ENCODE measurements around the gene NSUN2.

Gene NSUN2

DNA sequence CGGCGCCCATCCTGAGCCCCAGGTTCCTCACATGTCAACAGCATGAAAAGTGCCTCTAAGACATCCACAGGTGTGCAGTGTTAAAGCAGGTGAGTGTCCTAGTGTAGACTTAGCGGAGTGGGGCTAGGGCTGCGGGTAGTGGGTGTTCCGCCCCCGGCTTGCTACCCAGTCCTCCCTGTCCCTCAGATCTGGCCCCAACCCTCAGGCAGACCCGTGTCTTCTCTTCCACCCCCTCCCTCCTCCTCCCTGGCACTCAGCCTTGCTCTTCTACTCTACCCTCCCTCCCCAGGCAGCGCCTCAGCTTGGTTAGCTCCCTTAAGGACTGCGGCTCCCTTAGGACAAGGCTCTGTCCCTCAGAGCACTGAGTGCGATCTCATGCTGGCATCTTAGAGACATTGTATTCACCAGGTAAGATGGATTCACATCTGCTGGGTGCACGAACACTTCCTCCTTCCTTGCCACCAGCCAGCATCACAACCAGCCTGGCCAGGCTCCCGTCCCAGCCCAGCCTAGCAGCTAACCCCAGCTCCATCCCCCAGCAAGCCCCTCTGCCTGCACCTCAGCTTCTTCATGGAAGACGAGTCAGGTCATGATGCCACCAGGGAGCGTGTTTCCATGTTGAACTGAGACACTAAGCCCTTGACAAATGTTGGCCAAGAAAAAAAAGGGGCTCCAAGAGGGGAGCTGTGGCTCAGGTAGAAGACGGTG lies 46.8 kb downstream of the NSUN2 start:
- no peak overlapping the region for H4K91ac ChIP-seq (ENCODE audit: low read depth, low read length)
- no peak overlapping the region for H2BK5ac ChIP-seq (ENCODE audit: low read depth, low read length, poor library complexity)

GRCh38 chr5:6585168-6585567 lies 47.7 kb downstream of the NSUN2 start:
- H3K27me3 ChIP-seq (ENCODE audit: insufficient read depth, low read length), result peaks cover 14% of the 10 kb centered on the region
- WGBS (ENCODE audit: extremely low coverage, insufficient coverage, insufficient read length), result no CpG with 5 or more reads among the region's 6 CpGs
- peaks cover 3% of the 10 kb centered on the region for H3K9me3 ChIP-seq (ENCODE audit: insufficient read depth, low read depth, low read length)
- H3K79me2 ChIP-seq (ENCODE audit: control insufficient read depth, insufficient read depth, low read length, poor library complexity), result no peaks in the 10 kb centered on the region
- H2BK120ac ChIP-seq (ENCODE audit: insufficient read depth, low read length, poor library complexity), result no peak overlapping the region
- H3K18ac ChIP-seq (ENCODE audit: low read length), result no peak overlapping the region
- H3K14ac ChIP-seq (ENCODE audit: low read length), result no peak overlapping the region
- no peak overlapping the region for H3K4me3 ChIP-seq (ENCODE audit: low read depth, low read length)
- H4K8ac ChIP-seq (ENCODE audit: low read depth, low read length), result no peak overlapping the region
- no peak overlapping the region for H3K4me2 ChIP-seq (ENCODE audit: low read length)
- H4K91ac ChIP-seq (ENCODE audit: low read depth, low read length), result no peak overlapping the region
- no peak overlapping the region for H3K23ac ChIP-seq (ENCODE audit: low read length)
- H3K4me1 ChIP-seq (ENCODE audit: control insufficient read depth in 1 of 2, insufficient read depth in 2 of 2, low read length in 2 of 2), result peaks cover 0 to 4% of the 10 kb centered on the region in 2 experiments
- H3K9ac ChIP-seq (ENCODE audit: low read length), result no peak overlapping the region
- H3K4ac ChIP-seq (ENCODE audit: low read depth, low read length), result no peak overlapping the region
- H3K79me1 ChIP-seq (ENCODE audit: low read length), result no peaks in the 10 kb centered on the region
- H3K27ac ChIP-seq (ENCODE audit: low read depth, low read length), result no peak overlapping the region
- H2AK5ac ChIP-seq (ENCODE audit: low read length), result no peak overlapping the region
- H2AFZ ChIP-seq (ENCODE audit: insufficient read depth, low read length, poor library complexity), result no peak overlapping the region
- H2BK12ac ChIP-seq (ENCODE audit: low read length), result no peak overlapping the region
- no peak overlapping the region for H2BK5ac ChIP-seq (ENCODE audit: low read depth, low read length, poor library complexity)
- no peak for DNase-seq
- H4K12ac ChIP-seq (ENCODE audit: low read depth, low read length), result no peak overlapping the region
- H3K36me3 ChIP-seq (ENCODE audit: control insufficient read depth in 1 of 2, insufficient read depth in 2 of 2, low read length in 2 of 2), result no peaks in the 10 kb centered on the region

More for the DNA sequence above, 46.8 kb downstream of the NSUN2 start:
- H3K9ac ChIP-seq (ENCODE audit: low read length), result no peak overlapping the region
- H3K23ac ChIP-seq (ENCODE audit: low read length), result no peak overlapping the region
- H2AFZ ChIP-seq (ENCODE audit: insufficient read depth, low read length, poor library complexity), result no peak overlapping the region
- peaks cover 0 to 4% of the 10 kb centered on the region in 2 experiments for H3K4me1 ChIP-seq (ENCODE audit: control insufficient read depth in 1 of 2, insufficient read depth in 2 of 2, low read length in 2 of 2)
- no peak overlapping the region for H3K4ac ChIP-seq (ENCODE audit: low read depth, low read length)
- H3K4me2 ChIP-seq (ENCODE audit: low read length), result no peak overlapping the region
- no peak overlapping the region for H2BK120ac ChIP-seq (ENCODE audit: insufficient read depth, low read length, poor library complexity)
- no peak overlapping the region for H3K14ac ChIP-seq (ENCODE audit: low read length)
- no peaks in the 10 kb centered on the region for H3K79me1 ChIP-seq (ENCODE audit: low read length)
- no CpG with 5 or more reads among the region's 15 CpGs for WGBS (ENCODE audit: extremely low coverage, insufficient coverage, insufficient read length)
- H2AK5ac ChIP-seq (ENCODE audit: low read length), result no peak overlapping the region
- H4K8ac ChIP-seq (ENCODE audit: low read depth, low read length), result no peak overlapping the region
- H4K12ac ChIP-seq (ENCODE audit: low read depth, low read length), result no peak overlapping the region
- DNase-seq, result no peak
- H2BK12ac ChIP-seq (ENCODE audit: low read length), result no peak overlapping the region
- H3K79me2 ChIP-seq (ENCODE audit: control insufficient read depth, insufficient read depth, low read length, poor library complexity), result no peaks in the 10 kb centered on the region
- H3K27ac ChIP-seq (ENCODE audit: low read depth, low read length), result no peak overlapping the region
- H3K27me3 ChIP-seq (ENCODE audit: insufficient read depth, low read length), result peaks cover 14% of the 10 kb centered on the region
- H3K9me3 ChIP-seq (ENCODE audit: insufficient read depth, low read depth, low read length), result peaks cover 3% of the 10 kb centered on the region
- no peak overlapping the region for H3K4me3 ChIP-seq (ENCODE audit: low read depth, low read length)
- H3K36me3 ChIP-seq (ENCODE audit: control insufficient read depth in 1 of 2, insufficient read depth in 2 of 2, low read length in 2 of 2), result no peaks in the 10 kb centered on the region
- H3K18ac ChIP-seq (ENCODE audit: low read length), result no peak overlapping the region

DNA sequence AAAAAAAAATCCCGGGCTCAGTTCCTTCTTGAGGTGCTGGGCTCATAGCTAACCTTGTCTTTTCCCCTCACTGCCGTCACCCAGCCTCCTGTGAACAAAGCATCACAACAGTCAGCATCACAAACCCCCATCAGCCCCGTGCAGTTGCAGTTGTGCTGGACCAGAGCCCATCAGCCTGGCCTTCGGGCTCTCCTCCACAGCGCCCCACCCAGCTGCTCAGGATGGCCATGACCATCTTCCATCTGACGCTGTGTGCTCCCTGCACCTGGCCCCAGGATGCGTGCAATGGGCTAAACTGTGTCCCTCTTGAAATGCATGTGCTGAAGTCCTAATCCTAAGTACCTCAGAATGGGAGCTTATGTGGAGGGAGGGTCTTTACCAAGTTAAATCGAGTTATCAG lies 48.1 kb downstream of the NSUN2 start:
- H3K4ac ChIP-seq (ENCODE audit: low read depth, low read length), result no peak overlapping the region
- WGBS (ENCODE audit: extremely low coverage, insufficient coverage, insufficient read length), result no CpG with 5 or more reads among the region's 8 CpGs
- H3K27me3 ChIP-seq (ENCODE audit: insufficient read depth, low read length), result peaks cover 14% of the 10 kb centered on the region

DNA sequence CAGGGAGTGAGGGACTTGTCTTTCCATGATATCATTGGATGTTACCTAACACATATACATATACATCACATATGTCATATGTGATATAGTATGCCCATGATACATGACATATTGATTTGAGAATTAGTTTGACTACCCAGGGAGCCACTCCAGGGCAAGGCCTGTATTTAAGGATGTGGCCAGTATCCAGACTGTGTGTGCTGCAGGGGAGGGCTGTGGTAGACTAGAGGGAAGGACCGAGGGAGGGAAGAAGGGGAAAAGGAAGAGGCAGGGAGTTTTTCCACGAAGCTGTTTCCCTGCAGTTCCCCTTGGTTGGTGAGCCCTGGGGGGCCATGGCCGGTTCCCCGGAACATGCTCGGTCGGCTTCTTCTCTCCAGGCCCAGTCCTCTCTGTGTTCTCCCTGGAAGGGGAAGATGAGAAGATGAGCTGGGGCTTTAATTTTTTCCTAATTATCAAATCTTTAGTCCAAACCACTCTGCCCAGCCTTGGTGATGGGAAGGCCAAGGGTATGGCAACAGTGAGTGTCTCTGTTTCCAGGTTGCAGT lies 48.7 kb downstream of the NSUN2 start:
- Histone ChIP-seq H2BK120ac (ENCODE audit: insufficient read depth, low read length, poor library complexity) (no peak overlapping the region), H3K36me3 (ENCODE audit: control insufficient read depth in 1 of 2, insufficient read depth in 2 of 2, low read length in 2 of 2) (no peaks in the 10 kb centered on the region)
- no CpG with 5 or more reads among the region's 6 CpGs for WGBS (ENCODE audit: extremely low coverage, insufficient coverage, insufficient read length)

More for the DNA sequence above, 48.1 kb downstream of the NSUN2 start:
- Histone ChIP-seq H2BK5ac (ENCODE audit: low read depth, low read length, poor library complexity) (no peak overlapping the region), H3K4me2 (ENCODE audit: low read length) (no peak overlapping the region), H3K23ac (ENCODE audit: low read length) (no peak overlapping the region), H4K91ac (ENCODE audit: low read depth, low read length) (no peak overlapping the region), H3K14ac (ENCODE audit: low read length) (no peak overlapping the region), H3K79me1 (ENCODE audit: low read length) (no peaks in the 10 kb centered on the region), H4K8ac (ENCODE audit: low read depth, low read length) (no peak overlapping the region), H3K18ac (ENCODE audit: low read length) (no peak overlapping the region), H3K9me3 (ENCODE audit: insufficient read depth, low read depth, low read length) (peaks cover 3% of the 10 kb centered on the region), H2BK120ac (ENCODE audit: insufficient read depth, low read length, poor library complexity) (no peak overlapping the region), H2BK12ac (ENCODE audit: low read length) (no peak overlapping the region), H2AFZ (ENCODE audit: insufficient read depth, low read length, poor library complexity) (no peak overlapping the region), H3K4me3 (ENCODE audit: low read depth, low read length) (no peak overlapping the region), H4K12ac (ENCODE audit: low read depth, low read length) (no peak overlapping the region), H2AK5ac (ENCODE audit: low read length) (no peak overlapping the region), H3K4me1 (ENCODE audit: control insufficient read depth in 1 of 2, insufficient read depth in 2 of 2, low read length in 2 of 2) (peaks cover 0 to 4% of the 10 kb centered on the region in 2 experiments), H3K36me3 (ENCODE audit: control insufficient read depth in 1 of 2, insufficient read depth in 2 of 2, low read length in 2 of 2) (no peaks in the 10 kb centered on the region), H3K9ac (ENCODE audit: low read length) (no peak overlapping the region), H3K79me2 (ENCODE audit: control insufficient read depth, insufficient read depth, low read length, poor library complexity) (no peaks in the 10 kb centered on the region), H3K27ac (ENCODE audit: low read depth, low read length) (no peak overlapping the region)
- DNase-seq, result no peak

More for the DNA sequence above, 48.7 kb downstream of the NSUN2 start:
- Histone ChIP-seq H3K27me3 (ENCODE audit: insufficient read depth, low read length) (peaks cover 14% of the 10 kb centered on the region), H3K4ac (ENCODE audit: low read depth, low read length) (no peak overlapping the region), H4K8ac (ENCODE audit: low read depth, low read length) (no peak overlapping the region), H2BK12ac (ENCODE audit: low read length) (no peak overlapping the region), H3K79me1 (ENCODE audit: low read length) (no peaks in the 10 kb centered on the region), H2AK5ac (ENCODE audit: low read length) (no peak overlapping the region), H2BK5ac (ENCODE audit: low read depth, low read length, poor library complexity) (no peak overlapping the region), H3K14ac (ENCODE audit: low read length) (no peak overlapping the region), H3K18ac (ENCODE audit: low read length) (no peak overlapping the region), H3K4me1 (ENCODE audit: control insufficient read depth in 1 of 2, insufficient read depth in 2 of 2, low read length in 2 of 2) (peaks cover 0 to 4% of the 10 kb centered on the region in 2 experiments), H3K79me2 (ENCODE audit: control insufficient read depth, insufficient read depth, low read length, poor library complexity) (no peaks in the 10 kb centered on the region), H2AFZ (ENCODE audit: insufficient read depth, low read length, poor library complexity) (no peak overlapping the region), H3K4me3 (ENCODE audit: low read depth, low read length) (no peak overlapping the region), H3K9me3 (ENCODE audit: insufficient read depth, low read depth, low read length) (peaks cover 4% of the 10 kb centered on the region), H4K12ac (ENCODE audit: low read depth, low read length) (no peak overlapping the region), H3K27ac (ENCODE audit: low read depth, low read length) (no peak overlapping the region), H3K23ac (ENCODE audit: low read length) (no peak overlapping the region), H3K9ac (ENCODE audit: low read length) (no peak overlapping the region), H4K91ac (ENCODE audit: low read depth, low read length) (no peak overlapping the region), H3K4me2 (ENCODE audit: low read length) (no peak overlapping the region)
- no peak for DNase-seq

Data from trophoblast cell (in vitro differentiated cells and primary cell).